ENCODE measurements around the gene ELF2.
"Not testable (repeated sequence)": the region's sequence is repeated elsewhere in the genome, so short reads cannot be mapped to it uniquely, and the experiment has no call there.

Gene ELF2

DNA sequence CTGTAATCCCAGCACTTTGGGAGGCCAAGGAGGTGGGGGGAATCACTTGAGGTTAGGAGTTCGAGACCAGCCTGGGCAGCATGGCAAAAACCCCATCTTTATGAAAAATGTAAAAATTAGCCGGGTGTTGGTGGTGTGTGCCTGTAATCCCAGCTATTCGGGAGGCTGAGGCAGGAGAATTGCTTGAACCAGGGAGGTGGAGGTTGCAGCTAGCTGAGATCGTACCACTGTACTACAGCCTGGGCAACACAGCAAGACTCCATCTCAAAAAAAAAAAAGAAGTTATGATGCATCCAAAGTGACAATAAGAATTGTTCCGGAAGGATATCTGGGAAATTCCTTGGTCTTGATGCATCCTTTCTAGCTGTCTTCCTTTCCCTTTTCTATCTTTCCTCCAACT, 154.2 kb downstream of the ELF2 start:
- ChIA-PET POLR2A (no interaction called here), CTCF (interaction anchor here (0.6 kb wide), 2 partner anchors 12 to 205 kb away, joined by 3 to 4 read pairs; no protein-coding TSS in a partner anchor)
- H3K4me3 ChIP-seq (ENCODE audit: low read depth, low read length): no peak overlapping the region
- no peaks in the 10 kb centered on the region for H3K9me3 ChIP-seq (ENCODE audit: control insufficient read depth, insufficient read depth, low read depth, low read length)
- H3K36me3 ChIP-seq (ENCODE audit: control insufficient read depth in 2 of 2, insufficient read depth in 1 of 2, low read length in 2 of 2): peaks cover 0 to 15% of the 10 kb centered on the region in 2 experiments; a peak in 2 of 3 replicates
- TF ChIP-seq ZNF843 (tag by site-specific recombination; IDR thresholded peaks at IDR 0.05) (no peak), ZNF341 (tag by site-specific recombination; IDR thresholded peaks at IDR 0.05; ENCODE audit: low read depth) (no peak), ZNF121 (tag by site-specific recombination; IDR thresholded peaks at IDR 0.05) (peak; percentile 77)
- TF ChIP-seq, protein P1, sequence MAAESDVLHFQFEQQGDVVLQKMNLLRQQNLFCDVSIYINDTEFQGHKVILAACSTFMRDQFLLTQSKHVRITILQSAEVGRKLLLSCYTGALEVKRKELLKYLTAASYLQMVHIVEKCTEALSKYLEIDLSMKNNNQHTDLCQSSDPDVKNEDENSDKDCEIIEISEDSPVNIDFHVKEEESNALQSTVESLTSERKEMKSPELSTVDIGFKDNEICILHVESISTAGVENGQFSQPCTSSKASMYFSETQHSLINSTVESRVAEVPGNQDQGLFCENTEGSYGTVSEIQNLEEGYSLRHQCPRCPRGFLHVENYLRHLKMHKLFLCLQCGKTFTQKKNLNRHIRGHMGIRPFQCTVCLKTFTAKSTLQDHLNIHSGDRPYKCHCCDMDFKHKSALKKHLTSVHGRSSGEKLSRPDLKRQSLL (tag by site-specific recombination; IDR thresholded peaks at IDR 0.05): no peak
- H3K27ac ChIP-seq (ENCODE audit: extremely low read depth, low read depth, low read length): no peak overlapping the region
- peaks cover 12% of the 10 kb centered on the region for H3K4me1 ChIP-seq (ENCODE audit: control insufficient read depth, insufficient read depth, low read length)

DNA sequence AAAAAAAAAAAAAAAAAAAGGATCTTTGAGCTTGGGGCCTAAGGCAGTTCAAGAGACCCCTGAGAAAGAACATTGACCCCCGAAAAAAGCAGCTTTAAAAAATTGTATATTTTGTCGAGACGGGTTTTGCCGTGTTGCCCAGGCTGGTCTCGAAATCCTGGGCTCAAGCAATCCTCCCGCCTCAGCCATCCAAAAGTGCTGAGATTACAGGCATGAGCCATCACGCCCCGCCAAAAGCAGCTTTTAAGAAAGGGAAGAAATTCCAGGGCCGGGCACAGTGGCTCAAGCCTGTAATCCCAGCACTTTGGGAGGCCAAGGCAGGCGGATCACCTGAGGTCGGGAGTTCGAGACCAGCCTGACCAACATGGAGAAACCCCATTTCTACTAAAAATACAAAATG, 155.9 kb downstream of the ELF2 start:
- CTCF ChIA-PET: interaction anchor here (0.6 to 4.6 kb wide), 3 partner anchors 9 to 269 kb away, joined by 3 to 28 read pairs (median 3); no protein-coding TSS in a partner anchor
- POLR2A ChIA-PET; H3K27ac ChIP-seq (ENCODE audit: extremely low read depth, low read depth, low read length); H3K9me3 ChIP-seq (ENCODE audit: control insufficient read depth, insufficient read depth, low read depth, low read length); H3K4me3 ChIP-seq (ENCODE audit: low read depth, low read length): not testable (repeated sequence)
- Histone ChIP-seq H3K4me1 (ENCODE audit: control insufficient read depth, insufficient read depth, low read length) (peaks cover 12% of the 10 kb centered on the region), H3K36me3 (ENCODE audit: control insufficient read depth in 2 of 2, insufficient read depth in 1 of 2, low read length in 2 of 2) (peaks cover 0 to 15% of the 10 kb centered on the region in 2 experiments; a peak in 2 of 3 replicates)
- TF ChIP-seq ZNF394 (tag by site-specific recombination; IDR thresholded peaks at IDR 0.05; ENCODE audit: borderline replicate concordance): peak; percentile 50; the same call in 1 of the 2 replicates

DNA sequence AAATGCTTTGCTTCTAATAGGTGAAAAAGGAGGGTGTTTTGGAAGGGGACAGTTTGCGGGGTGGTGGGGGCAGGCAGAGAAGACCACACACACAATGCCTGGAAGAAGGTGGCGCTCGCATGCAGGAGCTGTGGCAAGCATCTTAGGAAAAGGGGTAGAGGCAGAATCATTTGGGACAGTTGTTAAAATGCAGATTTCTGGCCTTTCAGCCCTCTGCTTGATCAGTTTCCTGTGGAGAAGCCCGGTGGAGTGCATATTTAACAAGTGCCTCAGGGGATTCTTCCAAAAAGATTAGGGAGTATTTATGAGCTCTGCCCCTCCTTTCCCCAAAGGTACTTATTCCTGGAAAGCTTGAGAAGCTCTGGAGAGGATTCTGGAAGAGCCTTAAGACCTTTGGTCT, 156.6 kb downstream of the ELF2 start:
- ChIA-PET POLR2A (interaction anchor here (1.3 kb wide), 1 partner anchor 10 kb away, joined by 5 read pairs; no protein-coding TSS in a partner anchor), CTCF (interaction anchor here (0.7 to 4.6 kb wide), 2 partner anchors 10 to 482 kb away, joined by 3 to 28 read pairs; no protein-coding TSS in a partner anchor)
- Histone ChIP-seq H3K4me3 (ENCODE audit: low read depth, low read length) (no peak overlapping the region), H3K36me3 (ENCODE audit: control insufficient read depth in 2 of 2, insufficient read depth in 1 of 2, low read length in 2 of 2) (peaks cover 0 to 15% of the 10 kb centered on the region in 2 experiments; a peak in 2 of 3 replicates), H3K4me1 (ENCODE audit: control insufficient read depth, insufficient read depth, low read length) (peaks cover 12% of the 10 kb centered on the region), H3K27ac (ENCODE audit: extremely low read depth, low read depth, low read length) (no peak overlapping the region), H3K9me3 (ENCODE audit: control insufficient read depth, insufficient read depth, low read depth, low read length) (no peaks in the 10 kb centered on the region)
- TF ChIP-seq WT1 (tag by site-specific recombination; IDR thresholded peaks at IDR 0.05): peak; percentile 41
- TF ChIP-seq, protein P2, sequence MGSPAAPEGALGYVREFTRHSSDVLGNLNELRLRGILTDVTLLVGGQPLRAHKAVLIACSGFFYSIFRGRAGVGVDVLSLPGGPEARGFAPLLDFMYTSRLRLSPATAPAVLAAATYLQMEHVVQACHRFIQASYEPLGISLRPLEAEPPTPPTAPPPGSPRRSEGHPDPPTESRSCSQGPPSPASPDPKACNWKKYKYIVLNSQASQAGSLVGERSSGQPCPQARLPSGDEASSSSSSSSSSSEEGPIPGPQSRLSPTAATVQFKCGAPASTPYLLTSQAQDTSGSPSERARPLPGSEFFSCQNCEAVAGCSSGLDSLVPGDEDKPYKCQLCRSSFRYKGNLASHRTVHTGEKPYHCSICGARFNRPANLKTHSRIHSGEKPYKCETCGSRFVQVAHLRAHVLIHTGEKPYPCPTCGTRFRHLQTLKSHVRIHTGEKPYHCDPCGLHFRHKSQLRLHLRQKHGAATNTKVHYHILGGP (tag by site-specific recombination; IDR thresholded peaks at IDR 0.05): 0 out of 2 replicates have a peak, but pooled peaks have one; percentile 17
- TF ChIP-seq ZNF146 (tag by site-specific recombination; IDR thresholded peaks at IDR 0.05): no peak

DNA sequence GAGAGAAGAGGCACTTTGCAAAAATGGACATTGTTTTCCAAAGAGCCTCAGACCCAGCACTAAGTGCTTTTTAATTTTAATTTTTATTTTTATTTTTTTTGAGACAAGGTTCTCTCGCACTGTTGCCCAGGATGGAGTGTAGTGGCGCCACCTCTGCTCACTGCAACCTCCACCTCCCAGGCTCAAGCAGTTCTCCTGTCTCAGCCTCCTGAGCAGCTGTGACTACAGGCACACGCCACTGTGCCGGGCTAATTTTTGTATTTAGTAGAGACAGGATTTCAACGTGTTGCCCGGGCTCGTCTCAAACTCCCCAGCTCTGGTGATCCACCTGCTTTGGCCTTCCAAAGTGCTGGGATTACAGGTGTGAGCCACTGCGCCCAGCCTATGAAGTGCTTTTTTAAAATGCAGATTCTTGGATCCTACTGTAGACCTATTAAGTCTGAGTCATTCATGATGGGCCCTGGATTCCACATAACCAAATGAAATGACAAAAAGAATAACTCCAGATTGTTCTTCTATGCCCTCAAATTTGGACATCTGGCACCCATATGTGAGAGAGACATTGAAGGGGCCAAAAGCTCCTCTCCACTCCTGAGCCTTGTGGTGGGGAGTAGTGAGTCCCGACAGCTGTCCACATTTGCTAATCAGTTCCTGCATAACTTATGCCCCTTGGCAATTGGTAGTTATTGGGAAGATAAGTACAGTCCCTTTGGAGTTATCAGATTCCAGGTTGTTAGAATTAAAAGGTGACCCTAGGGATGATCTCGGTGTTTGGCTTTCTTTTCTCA, 157.9 kb downstream of the ELF2 start:
- H3K4me3 ChIP-seq (ENCODE audit: low read depth, low read length): no peak overlapping the region
- POLR2A ChIA-PET: interaction anchor here (1.3 kb wide), 1 partner anchor 11 kb away, joined by 5 read pairs; no protein-coding TSS in a partner anchor
- no peak overlapping the region for H3K27ac ChIP-seq (ENCODE audit: extremely low read depth, low read depth, low read length)
- peaks cover 12% of the 10 kb centered on the region for H3K4me1 ChIP-seq (ENCODE audit: control insufficient read depth, insufficient read depth, low read length)
- CTCF ChIA-PET: interaction anchor here (4.6 kb wide), 1 partner anchor 11 kb away, joined by 28 read pairs; no protein-coding TSS in a partner anchor
- H3K36me3 ChIP-seq (ENCODE audit: control insufficient read depth in 2 of 2, insufficient read depth in 1 of 2, low read length in 2 of 2): peaks cover 0 to 15% of the 10 kb centered on the region in 2 experiments; a peak in 2 of 3 replicates
- no peaks in the 10 kb centered on the region for H3K9me3 ChIP-seq (ENCODE audit: control insufficient read depth, insufficient read depth, low read depth, low read length)
- TF ChIP-seq ZBTB8A (tag by site-specific recombination; IDR thresholded peaks at IDR 0.05) (no peak), IKZF3 (tag by site-specific recombination; IDR thresholded peaks at IDR 0.05) (no peak), ZNF223 (tag by site-specific recombination; IDR thresholded peaks at IDR 0.05) (no peak), ZNF501 (tag by site-specific recombination; IDR thresholded peaks at IDR 0.05) (no peak), ZIC2 (tag by site-specific recombination; IDR thresholded peaks at IDR 0.05) (no peak), ZNF302 (tag by site-specific recombination; IDR thresholded peaks at IDR 0.05; ENCODE audit: low read depth) (no peak), GLI2 (tag by site-specific recombination; IDR thresholded peaks at IDR 0.05; ENCODE audit: borderline replicate concordance, low read depth) (no peak), KLF16 (tag by site-specific recombination; IDR thresholded peaks at IDR 0.05) (no peak)
- TF ChIP-seq, protein P3, sequence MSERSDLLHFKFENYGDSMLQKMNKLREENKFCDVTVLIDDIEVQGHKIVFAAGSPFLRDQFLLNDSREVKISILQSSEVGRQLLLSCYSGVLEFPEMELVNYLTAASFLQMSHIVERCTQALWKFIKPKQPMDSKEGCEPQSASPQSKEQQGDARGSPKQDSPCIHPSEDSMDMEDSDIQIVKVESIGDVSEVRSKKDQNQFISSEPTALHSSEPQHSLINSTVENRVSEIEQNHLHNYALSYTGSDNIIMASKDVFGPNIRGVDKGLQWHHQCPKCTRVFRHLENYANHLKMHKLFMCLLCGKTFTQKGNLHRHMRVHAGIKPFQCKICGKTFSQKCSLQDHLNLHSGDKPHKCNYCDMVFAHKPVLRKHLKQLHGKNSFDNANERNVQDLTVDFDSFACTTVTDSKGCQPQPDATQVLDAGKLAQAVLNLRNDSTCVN (tag by site-specific recombination; optimal IDR thresholded peaks at IDR 0.05): no peak
- TF ChIP-seq, protein P4, sequence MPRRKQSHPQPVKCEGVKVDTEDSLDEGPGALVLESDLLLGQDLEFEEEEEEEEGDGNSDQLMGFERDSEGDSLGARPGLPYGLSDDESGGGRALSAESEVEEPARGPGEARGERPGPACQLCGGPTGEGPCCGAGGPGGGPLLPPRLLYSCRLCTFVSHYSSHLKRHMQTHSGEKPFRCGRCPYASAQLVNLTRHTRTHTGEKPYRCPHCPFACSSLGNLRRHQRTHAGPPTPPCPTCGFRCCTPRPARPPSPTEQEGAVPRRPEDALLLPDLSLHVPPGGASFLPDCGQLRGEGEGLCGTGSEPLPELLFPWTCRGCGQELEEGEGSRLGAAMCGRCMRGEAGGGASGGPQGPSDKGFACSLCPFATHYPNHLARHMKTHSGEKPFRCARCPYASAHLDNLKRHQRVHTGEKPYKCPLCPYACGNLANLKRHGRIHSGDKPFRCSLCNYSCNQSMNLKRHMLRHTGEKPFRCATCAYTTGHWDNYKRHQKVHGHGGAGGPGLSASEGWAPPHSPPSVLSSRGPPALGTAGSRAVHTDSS (tag by site-specific recombination; IDR thresholded peaks at IDR 0.05): no peak
- TF ChIP-seq, protein P5, sequence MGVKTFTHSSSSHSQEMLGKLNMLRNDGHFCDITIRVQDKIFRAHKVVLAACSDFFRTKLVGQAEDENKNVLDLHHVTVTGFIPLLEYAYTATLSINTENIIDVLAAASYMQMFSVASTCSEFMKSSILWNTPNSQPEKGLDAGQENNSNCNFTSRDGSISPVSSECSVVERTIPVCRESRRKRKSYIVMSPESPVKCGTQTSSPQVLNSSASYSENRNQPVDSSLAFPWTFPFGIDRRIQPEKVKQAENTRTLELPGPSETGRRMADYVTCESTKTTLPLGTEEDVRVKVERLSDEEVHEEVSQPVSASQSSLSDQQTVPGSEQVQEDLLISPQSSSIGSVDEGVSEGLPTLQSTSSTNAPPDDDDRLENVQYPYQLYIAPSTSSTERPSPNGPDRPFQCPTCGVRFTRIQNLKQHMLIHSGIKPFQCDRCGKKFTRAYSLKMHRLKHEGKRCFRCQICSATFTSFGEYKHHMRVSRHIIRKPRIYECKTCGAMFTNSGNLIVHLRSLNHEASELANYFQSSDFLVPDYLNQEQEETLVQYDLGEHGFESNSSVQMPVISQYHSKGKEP (tag by site-specific recombination; IDR thresholded peaks at IDR 0.05): no peak
